Measurements from ENCODE around the gene RNF214.

- TF ChIP-seq POLR2A (IDR thresholded peaks at IDR 0.05) (no peak), POLR2AphosphoS5 (IDR thresholded peaks at IDR 0.05) (no peak)
These were observed 489 bp downstream of the RNF214 start for GRCh38 chr11:117232911-117233409.
